GM21528 (cell line): ENCODE data around the gene XRCC2.
"Not testable (repeated sequence)": the region's sequence is repeated elsewhere in the genome, so short reads cannot be mapped to it uniquely, and the experiment has no call there.

Source experiments
- ATAC-seq: cut with Tn5 transposase; IDR thresholded peaks from one replicate; pipeline ENCODE4 v1.9.1; 2021; ENCODE audit warnings: mild to moderate bottlenecking, moderate library complexity; ENCODE audit not compliant: unreplicated experiment, low FRiP score

The XRCC2 gene

DNA sequence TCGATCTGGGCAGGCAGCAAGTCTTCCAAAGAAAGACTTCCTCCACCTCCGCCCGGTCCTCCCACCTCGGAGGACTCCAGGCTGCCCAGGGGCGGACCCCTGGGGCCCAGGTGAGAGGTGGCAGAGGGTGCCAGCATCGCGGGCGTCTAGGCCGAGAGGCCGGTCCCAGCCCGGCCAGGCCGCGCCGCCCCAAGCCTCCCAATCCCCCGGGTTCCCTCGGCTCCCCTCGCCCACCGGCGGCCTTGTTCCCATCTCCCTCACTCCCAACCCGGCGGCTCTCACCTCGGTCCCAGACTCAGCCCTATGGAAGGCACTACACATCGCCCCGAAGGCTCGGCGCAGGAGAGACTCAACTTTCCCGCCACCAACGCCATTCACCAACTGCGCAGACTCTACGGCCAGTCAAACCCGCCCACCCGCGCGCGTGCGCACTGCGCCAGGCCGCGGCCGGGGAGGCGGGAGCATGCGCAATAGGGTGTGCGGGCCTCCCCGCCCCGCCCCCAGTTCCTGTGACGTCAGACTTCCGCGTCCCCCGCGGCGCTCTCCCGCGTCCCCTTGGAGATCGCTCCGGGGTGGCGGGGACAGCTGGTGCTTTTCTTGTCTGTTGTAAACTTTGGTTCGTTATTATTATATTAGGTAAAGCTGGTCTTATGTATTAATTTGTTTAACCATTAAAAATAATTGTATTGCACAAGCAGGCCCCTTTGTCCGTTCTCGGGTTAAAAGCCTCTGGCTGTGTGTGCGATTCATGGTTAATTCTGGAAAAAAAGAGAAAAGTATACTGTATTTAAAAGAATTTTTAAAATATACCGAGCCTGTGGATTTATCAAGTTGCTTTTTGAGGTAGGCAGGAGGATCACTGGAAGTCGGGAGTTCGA, at the start of gene XRCC2:
Gene XRCC2, minus strand, starts transcription at position 383 of the 878 bp plus-strand sequence. Its CDS starts 62 bp downstream, at position 321.
- peak; percentile 95 for ATAC-seq

GRCh38 chr7:152723364-152723763, 47.4 kb upstream of the XRCC2 start:
- no peak for ATAC-seq

DNA sequence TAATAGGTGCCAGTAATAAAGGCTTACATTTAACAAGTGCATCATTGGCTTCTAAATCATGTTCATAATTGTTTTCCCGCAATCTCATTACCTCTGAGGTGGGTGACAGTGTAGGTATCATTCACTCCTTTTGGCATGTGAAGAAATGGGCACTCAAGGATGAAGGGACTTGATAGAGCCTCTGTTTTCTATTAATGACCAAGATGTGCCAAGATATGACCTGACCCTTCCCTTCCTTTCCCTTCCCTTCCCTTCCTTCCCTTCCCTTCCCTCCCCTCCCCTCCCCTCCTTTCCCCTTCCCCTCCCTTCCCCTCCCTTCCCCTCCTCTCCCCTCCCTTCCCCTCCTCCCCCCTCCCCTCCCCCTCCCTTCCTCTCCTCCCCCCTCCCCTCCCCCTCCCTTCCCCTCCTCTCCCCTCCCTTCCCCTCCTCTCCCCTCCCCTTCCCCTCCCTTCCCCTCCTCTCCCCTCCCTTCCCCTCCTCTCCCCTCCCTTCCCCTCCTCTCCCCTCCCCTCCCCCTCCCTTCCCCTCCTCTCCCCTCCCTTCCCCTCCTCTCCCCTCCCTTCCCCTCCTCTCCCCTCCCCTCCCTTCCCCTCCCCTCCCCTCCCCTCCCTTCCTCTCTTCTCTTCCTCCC, 36.6 kb upstream of the XRCC2 start:
- not testable (repeated sequence) for ATAC-seq

- no peak for ATAC-seq
Measured at GRCh38 chr7:152711444-152711944, 35.6 kb upstream of the XRCC2 start.

GRCh38 chr7:152710153-152710442, 34.2 kb upstream of the XRCC2 start:
- ATAC-seq, result no peak

DNA sequence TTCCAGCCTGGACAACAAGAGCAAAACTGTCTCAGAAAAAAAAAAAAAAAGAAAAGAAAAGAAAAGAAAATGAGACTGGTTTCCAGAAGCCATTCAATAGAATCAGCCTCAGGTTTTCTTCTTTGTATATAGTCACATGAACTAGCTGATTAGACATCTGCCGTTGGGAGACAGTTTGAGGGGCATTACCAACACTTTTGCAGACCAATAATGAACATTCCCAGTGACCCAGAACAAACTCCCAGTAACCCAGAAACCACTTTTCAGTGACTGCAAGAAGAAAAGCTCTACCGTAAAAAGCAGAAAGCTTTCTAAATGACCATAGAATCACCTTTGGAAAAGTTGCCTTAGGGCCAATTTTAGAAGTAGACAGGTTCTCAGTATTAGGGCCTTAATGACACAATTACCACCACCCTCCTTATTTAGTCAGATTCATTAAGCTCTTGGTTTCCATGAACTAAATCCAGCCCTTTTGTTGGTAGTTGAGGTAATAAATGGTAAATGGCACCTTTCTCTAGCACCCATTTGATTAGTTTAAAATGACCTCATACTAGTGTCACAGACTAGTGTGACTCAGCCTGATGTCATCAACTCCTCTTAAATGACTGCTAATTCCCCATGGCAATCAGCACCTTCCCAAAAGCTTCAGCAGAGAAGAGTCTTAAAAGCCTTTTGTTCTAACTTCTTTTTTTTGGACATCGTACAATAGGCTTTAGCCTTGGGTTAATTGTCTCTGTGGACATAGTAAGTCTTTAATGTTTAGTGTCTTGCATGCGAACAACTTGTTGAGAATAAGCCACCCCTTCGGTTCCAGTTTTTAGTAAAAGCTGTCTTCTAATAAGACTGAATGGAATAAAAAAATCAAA, 33.6 kb upstream of the XRCC2 start:
- ATAC-seq, result no peak

- no peak for ATAC-seq
Measured at GRCh38 chr7:152704796-152705384, 28.9 kb upstream of the XRCC2 start.

- no peak for ATAC-seq
Measured at GRCh38 chr7:152699079-152699478, 23.1 kb upstream of the XRCC2 start.

- ATAC-seq, result not testable (repeated sequence)
Measured at GRCh38 chr7:152697268-152697974, 21.5 kb upstream of the XRCC2 start.

- ATAC-seq, result not testable (repeated sequence)
Measured at GRCh38 chr7:152692196-152692595, 16.3 kb upstream of the XRCC2 start.

GRCh38 chr7:152683297-152683696, 7.4 kb upstream of the XRCC2 start:
- no peak for ATAC-seq

- no peak for ATAC-seq
Measured at GRCh38 chr7:152677808-152678670, 2.1 kb upstream of the XRCC2 start.

GRCh38 chr7:152674860-152675758, 832 bp downstream of the XRCC2 start:
- ATAC-seq, result peak; percentile 28

- ATAC-seq, result no peak
Measured at GRCh38 chr7:152673897-152674296, 2.0 kb downstream of the XRCC2 start.

DNA sequence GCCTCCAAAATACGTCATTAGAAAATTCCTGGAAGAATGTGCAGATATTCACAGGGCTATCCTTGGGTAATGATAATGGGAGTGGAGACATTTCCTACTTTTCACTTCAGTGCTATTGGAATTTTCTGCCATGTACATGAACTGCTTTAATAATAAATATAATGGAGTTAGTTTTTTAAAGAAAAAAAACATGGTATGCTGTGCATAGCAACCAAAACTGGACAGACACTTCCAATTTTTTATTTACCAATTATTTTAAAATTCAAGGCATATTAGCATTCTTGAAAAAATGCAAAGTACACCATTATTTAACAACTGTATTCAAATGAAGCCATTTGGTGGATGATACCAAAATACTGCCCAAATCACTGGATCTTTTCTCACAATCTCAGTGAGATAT, 3.3 kb downstream of the XRCC2 start:
- no peak for ATAC-seq

DNA sequence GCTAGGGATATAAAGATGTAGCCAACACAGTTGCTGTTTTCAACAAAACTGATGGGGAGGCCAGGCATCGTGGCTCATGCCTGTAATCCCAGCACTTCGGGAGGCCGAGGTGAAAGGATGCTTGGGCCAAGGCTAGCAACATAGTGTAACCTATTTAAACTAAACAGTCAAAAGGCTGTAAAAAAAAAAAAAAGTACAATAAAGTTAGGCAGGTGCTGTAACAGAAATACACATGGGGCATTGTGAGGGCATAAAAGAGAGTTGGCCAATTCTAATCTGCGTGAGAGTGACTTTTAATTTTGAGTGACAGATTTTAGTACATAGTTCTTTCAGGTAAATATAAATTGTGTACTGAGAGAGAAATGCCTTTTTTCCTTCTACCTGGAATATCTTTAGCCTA, 6.2 kb downstream of the XRCC2 start:
- ATAC-seq, result no peak

- no peak for ATAC-seq
Measured at GRCh38 chr7:152668975-152669374, 7.0 kb downstream of the XRCC2 start.

GRCh38 chr7:152667958-152668357, 8.0 kb downstream of the XRCC2 start:
- no peak for ATAC-seq
